GM18507 (cell line): Measurements from ENCODE around the gene MIEF1.

Experiments
- DNase-seq: peaks from one replicate; pipeline ENCODE4 v3.0.0; 2011; ENCODE audit warnings: low read depth; ENCODE audit not compliant: insufficient read length; ENCODE audit errors: extremely low spot score
- FAIRE-seq: peaks from 2 replicates; lab custom pipeline; 2011; peaks lifted over from hg19 to GRCh38; lab: Jason Lieb, UNC

MIEF1 gene

DNA sequence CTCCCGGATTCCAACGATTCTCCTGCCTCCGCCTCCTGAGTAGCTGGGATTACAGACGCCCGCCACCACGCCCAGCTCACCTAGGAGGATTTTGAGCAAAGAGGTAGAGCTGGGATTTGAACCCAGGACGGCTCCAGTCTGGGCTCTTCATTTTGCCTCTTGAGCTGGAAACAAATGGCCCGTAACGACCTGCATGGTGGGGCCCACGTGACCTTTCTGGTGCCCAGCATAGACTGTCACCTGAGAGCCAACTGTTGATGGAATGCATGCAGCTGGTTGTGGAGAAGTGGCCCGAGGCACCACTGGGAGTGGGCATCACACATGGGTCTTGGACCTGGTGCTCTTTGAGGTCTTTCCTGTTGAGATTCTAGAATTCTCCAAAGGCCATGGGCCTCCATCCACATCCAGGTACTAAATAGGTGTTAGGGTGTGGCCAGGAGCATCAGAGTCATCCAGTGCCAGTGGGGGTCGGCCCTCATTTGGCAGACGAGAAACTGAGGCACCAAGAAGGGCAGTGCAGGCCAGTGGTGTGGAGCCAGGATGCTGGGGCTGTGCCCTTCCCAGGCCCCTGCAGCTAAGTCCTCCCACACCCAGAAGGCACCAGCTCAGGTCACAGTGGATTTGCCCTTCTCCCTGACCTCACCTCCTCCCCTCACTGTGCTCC, 22.1 kb downstream of the MIEF1 start:
- FAIRE-seq (no peak), DNase-seq (no peak)

DNA sequence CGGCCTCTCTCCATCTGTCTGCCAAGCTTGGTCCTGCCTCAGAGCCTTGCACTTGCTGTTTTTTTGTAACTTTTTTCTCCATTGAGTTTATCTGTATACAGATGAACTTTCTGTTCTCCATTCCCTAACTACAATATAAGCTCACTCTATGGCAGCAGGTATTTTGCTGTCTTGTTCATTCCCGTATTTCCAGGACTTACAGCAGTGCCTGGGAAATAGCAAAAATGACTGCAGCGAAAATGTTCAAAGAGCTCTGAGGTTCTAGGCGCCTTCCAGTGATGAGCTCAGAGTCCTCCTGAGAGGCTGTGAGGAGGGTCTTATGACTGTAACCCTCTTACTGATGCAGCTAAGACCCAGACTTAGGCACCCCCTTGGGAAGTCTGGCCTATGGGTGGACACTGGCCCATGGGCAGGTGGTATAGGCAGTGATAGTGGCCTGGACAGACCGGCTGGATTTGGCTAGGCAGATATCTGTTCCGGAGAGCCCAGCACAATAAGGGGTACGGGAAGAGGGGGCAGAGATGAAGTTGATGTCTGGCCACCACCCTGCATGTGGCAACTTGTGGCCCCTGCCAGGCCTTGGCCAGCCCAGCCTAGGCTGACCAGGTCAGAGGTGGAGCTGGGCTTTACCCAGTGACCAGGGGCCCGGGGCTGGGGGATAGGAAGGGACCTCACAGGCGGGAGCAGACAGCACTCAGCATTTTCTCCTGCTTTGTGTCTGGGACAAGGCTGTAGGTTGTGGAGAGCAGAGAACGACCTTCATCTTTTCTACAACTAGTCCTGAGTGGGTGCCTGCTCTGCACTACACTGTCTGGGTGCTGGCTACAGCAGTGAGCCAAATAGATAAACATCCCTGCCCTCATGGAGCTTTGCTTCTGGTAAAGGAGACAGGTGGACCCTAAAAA, 22.9 kb downstream of the MIEF1 start:
- no peak for FAIRE-seq

DNA sequence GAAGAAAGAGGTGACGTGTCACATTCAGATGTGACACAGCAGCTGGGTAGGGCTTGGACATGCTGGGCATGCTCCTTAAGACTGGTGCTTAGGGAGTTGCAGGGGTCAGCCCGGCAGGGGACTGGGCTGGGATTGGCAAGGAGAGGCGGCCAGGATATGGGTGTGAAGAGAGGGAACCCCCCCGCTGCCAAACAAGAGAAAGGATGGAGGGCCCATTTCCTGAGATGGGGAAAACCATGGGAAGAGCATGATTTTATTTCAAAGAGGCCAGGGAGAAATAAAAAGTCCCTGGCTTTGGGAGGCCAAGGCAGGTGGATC, 23.5 kb downstream of the MIEF1 start:
- FAIRE-seq (no peak), DNase-seq (no peak)

More for the DNA sequence above, 22.9 kb downstream of the MIEF1 start:
- DNase-seq = no peak

DNA sequence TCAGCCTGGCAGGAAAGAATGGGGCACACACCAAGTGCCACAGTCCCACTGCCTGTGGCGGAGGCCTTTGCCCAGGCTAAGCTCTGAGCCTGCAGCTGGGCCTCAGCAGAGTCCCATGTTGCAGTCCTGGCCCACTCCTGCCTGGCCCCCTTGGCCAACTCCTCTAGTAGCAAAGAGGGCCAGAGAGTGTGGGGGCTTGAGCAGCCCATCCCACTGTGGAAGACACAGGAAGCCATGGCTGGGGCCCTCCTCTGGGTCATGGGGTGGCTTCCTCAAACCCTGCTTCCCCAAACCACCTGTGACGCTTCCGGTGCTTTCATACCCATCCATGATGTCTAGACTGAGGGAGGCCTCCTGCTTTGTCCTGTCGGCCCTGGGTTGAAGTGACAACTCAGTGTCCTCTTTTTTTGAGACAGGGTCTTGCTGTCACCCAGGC, 24.7 kb downstream of the MIEF1 start:
- FAIRE-seq (peak; percentile 55), DNase-seq (no peak)

DNA sequence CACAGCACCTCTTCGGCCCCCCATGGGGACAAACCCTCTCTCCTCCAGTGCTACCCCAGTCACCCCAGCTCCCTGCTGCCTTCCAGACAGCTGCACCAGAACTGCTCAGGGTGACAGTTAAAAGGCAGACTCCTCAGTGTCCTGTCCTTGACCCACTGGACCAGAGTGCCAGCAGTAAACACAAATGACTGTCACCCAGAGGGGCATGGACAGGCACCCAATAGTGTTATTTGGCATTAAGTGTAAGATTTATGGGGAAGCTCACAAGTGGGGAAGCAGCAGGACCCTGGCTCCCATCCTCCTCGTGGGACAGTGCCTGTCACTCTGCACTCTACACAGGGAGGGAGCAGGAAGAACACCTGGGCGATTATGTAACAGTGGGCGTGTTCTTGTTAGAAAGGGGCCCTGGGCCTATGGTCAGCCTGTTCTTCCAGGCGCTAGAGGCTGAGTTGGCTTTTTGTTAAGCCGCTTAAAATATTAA, 25.4 kb downstream of the MIEF1 start:
- no peak for DNase-seq
- peak; percentile 31 for FAIRE-seq

DNA sequence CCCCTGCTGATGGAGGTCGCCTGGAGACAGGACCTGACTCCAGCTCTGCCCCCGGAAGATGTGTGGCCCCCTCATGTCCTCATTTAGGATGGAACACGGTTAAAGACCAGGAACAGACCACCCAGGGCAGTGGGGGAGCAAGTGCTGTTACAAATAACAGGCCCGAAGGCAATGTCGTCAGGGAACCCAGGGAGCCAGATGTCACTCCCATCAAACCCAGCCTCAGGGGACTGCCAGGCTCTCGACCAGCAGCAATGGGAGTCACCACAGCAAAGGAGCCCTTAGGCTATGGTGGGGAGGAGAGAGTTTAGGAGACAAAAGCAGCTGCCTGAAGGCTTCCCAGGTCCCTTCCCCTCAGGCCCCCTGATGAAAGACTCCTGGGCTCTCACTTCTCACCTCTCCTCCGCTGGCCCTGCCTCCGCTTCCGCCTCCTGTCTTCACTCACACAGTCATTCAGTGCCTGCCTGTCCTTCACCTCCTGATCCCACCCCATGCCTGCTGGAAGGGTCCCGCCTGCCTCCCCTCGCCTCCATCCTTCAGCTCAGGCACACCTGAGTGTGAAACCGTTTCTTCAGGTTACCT, 26.1 kb downstream of the MIEF1 start:
- FAIRE-seq = peak; percentile 81

DNA sequence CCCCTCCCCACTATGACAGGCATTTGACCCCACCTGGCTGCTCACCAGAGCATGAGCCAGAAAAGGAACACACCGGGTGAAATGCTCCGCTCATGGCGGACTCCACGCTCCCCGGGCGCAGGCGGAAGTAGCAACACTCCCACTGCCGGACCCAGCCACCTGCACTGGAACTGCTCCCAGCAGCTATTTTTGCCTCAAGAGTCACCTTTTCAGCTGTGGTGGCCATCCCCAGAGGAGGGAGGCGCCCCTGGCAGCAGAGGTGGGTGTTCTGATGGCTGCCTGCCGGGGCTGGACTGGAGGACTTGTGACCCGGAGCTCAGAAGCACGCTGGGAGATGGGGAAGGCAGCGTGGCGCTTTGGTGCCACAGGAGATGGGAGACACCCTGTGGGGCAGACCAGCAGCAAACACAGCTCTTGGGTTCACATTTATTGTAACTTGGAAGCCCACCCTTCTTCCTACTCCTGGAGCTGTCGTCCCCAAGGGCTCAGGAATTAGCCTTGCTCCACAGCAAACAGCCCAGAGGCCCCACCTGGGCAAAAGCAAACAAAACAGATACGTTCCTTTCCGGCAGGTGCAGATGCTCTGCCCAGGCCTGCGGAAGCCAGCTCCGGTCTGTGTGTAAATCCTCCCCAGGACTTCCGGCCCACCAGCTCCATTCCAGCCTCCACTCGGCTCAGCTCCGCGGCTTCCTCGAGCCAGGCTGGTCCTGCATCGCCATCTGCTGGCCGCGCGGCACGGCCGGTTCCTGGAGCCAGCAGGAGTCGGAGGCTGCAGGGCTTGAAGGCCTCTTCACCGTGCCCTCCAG, 26.8 kb downstream of the MIEF1 start:
- FAIRE-seq (peak; percentile 95), DNase-seq (peak; percentile 62)

More for the DNA sequence above, 26.1 kb downstream of the MIEF1 start:
- DNase-seq = no peak

DNA sequence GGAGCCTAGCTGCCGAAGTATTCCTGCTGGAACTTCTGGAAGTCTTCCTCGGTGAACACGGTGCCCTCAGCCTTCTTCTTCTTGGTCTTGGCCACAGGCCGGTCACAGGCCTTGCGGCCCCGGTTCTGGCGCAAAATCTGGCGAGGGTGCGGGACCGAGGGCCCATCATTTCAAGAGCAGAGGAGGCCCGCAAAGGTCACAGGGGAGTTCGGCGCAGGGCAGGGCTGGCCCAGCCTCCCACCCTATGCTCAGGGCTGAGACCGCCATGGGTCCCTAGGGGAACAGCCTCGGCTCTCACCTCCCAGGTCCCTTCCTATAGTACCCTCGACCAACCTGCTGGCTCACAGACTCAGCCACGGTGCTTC, 27.4 kb downstream of the MIEF1 start:
- FAIRE-seq (no peak), DNase-seq (no peak)

DNA sequence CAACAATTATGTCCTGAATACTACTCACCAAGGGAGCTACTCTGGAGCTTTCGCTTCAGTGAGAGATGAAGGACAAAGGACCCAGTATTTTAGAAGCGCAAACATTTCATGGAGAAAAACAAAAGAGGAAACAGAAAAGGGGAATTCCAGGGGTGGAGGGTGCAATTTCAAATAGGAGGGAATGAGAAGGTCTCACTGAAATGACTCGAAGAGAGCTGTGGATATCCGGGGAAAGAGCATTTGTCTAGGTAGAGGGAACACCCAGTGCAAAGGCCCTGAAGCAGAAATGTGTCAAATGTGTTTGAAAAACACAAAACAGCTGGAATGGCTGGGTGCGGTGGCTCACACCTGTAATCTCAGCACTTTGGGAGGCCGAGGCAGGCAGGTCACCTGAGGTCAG, 28.0 kb downstream of the MIEF1 start:
- no peak for FAIRE-seq
- DNase-seq = no peak

DNA sequence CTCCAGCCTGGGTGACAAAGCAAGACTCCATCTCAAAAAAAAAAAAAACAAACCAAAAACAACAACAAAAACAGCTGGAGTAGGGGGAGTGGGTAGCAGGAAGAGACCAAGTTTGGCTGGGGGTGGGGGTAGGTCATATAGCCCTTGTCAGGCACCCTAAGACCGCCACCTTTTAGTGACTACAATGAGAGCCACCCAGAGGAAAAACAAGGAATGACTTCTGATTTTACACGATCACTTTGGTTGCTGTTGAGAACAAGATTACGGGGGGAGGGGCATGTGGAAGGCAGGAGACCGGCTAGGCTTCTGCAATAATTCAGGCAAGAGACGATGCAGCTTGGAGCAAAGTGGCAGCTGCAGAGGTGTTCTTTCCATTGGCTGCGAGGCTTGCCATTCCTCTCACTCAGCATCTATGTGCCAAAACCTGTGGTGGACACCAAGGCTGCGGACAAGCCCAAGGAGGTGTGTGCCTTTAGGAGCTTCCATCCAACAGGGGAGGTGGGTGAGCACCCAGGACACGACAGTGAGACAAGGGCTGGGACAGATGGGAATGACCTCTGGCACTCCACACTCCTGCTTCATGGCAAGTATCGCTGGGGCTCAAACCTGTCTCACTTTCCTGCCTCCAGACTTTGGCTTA, 28.7 kb downstream of the MIEF1 start:
- FAIRE-seq (no peak), DNase-seq (no peak)

DNA sequence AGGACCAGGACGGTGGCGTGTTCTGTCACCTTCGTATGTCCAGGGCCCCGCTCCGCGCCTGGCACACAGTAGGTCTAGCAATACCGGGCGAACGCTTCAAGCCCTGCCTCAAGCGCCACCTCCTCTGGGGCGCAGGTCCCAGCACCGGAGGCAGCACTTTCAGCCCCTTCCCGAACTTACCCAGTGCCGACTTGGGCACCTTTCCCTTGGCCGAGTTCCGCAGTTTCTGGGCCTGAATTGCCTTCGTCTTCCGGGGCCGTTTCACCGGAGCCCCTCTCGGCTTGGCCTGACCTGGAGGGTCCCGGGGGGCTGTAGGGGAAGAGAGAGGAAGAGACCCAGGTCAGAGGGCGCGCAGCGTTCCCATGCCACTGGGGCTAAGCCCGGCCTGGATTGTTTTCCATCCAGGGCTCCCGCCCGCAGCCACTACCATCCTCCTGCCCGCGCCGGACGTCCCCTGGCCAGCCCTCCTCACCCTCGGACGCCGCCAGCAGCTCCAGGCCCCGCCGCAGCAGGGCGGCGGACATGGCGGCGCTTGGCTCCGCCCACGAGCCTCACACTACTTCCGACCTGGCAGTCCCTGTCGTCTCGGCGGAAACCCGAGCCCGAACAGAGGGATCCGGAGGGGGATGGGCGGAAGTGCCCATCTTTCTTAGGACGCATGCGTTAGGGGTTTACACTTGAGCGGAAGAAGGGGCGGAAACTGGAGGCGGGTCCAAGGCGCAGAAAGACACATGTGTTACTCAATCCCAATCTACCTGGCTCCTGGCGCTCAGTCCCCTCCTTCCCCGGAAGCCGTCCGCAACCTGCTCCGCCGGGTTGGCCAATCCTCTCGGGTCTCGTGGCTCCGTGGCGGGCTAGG, 30.4 kb downstream of the MIEF1 start, which contains the start of gene RPS19BP1:
TSS of gene RPS19BP1 (minus strand) at position 534 of the 859 bp plus-strand sequence. CDS start at position 524, 10 bp downstream.
- peak; percentile 100 for FAIRE-seq
- peak; percentile 93 for DNase-seq

DNA sequence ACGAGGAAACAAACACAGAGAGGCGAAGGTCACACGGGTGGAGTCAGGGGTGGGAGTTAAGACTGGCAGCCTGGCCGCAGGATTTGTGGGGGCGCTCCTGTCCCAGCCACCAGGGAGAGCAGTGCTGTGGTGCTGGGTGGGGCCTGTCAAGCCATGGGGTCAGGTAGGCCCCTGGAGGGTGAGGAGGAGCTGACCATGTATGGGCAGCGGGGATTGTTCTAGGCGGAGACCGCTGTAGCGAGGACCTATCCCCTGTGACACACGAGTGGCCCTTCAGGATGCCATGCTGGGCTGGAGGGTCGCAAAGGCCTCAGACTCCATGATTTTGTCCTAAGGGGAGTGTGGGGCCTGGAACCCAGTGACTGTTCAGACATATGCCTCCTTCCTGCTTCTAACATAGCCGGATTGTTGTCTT, 32.0 kb downstream of the MIEF1 start:
- DNase-seq = no peak
- no peak for FAIRE-seq

DNA sequence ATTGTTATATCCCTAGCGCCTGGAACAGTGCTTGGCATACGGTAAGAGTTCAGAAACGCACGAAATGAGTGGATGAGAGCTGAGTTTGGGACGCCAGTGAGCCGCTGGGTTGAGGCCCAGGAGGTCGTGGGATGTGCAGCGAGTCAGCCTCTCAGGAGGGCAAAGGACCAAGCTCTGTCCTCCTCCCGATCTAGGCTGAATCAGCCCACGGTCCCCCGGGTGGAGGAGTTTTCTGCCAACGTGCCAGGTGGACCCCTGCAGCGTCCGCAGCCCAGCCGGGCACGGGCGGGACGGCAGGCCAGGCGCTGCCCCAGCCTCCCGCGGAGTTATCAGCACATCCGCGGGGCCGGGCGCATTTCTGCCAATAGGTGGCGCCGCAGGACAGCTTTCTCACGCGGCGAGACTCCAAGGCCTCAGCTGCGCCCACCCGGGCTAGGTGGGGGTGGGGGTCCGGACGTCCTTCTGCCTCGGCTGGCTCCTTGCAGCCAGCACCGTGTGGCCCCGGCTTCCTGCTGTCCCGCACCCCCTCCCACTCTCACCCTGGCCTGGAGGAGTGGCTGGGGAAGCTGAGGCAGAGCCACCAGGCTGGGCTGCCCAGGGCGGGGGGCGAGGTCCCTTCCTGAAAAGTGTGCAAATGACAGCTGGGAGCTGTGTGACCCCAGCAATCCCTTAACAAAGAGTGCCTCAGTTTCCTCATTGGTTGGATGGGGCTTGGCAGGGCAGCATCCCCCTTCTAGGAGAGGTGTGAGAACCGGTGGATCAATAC, 32.7 kb downstream of the MIEF1 start:
- DNase-seq (no peak), FAIRE-seq (peak; percentile 65)

DNA sequence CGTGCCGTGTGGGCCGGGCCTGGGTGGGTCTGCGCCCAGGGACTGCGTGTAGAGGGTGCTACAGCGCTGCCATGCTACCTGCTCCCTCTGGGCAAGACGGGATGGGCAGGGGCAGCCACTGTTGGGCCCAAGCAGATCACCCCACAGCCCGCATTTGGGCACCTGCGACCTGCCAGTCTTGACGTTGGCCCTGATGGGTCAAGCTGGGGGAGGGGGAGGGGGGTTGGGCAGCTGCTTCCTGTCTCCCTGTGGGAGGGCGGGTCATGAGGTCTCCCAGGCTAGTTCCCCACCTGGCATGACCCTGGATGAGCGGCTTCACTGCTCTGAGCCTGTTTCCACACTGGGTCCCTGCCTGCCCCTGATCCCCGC, 33.3 kb downstream of the MIEF1 start:
- DNase-seq (no peak), FAIRE-seq (no peak)

DNA sequence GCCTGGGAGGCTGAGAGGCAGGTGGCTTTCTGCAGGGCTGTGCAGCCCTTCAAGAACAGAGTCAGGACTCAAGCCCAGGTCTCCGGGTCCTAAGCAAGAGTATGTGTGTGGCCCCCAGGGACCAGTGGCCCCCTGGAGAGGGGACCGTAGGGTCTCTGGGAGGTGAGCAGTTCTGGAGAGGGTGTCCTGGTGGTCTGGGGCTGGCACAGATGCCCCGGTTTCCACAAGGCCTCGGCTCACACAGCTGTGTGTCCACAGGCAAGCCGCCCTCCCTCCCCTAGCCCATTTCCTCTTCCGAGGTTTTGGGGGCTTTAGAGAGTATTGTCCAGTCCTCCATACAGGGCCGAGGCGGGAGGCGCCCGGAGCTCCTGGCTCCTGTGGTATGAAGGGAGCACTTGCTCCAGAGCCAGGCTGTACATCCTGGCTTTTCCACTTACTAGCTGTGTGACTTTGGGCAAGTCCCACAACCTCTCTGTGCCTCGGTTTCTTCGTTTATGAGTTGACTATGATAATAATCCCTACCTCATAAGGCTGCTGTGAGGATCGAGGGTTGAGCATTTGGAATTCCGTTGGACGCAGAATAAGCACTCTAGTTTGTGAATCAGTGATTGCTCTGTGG, 33.9 kb downstream of the MIEF1 start:
- FAIRE-seq = no peak
- no peak for DNase-seq

DNA sequence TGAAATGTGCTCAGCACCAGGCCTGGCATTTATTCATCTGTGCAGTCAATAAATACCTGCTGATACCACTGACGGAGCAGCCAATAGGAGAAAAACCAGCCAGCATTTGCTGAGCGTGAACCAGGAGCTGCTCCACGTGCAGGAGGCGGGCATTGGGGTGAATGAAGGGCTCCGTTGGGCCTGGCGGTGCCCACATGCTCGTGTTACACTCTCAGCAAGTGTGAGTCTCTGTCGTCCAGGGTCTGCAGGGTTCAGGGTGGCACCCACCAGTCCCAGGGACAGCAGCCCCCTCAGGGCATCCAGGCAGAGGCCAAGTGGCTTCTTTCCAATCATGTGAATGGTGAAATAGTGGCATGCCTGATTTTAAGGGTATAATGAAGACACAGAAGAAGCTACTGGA, 34.6 kb downstream of the MIEF1 start:
- no peak for FAIRE-seq
- no peak for DNase-seq

DNA sequence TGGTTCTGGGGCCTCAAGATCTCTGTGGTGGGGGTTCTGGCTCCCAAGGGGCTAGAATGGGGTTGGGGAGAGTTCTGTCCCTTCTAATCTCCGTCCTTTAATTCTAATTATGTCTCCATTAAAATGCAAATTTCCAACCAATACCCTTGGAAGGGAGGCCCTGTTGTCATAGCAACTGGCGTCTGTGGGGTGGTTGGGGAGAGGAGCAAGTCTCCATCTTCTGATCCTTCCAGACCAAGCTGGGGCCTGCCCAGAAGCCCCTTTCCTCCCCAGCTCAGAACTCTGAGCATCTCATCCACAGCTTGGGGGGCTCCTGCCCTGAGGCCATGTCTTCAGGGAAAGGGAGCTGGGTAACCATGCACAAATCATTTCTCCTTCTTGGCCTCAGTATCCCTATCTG, 35.9 kb downstream of the MIEF1 start:
- FAIRE-seq = no peak
- no peak for DNase-seq
